HG02938 (cell line): ENCODE data around the gene CLCA2.

ENCODE experiments used
- ATAC-seq: cut with Tn5 transposase; IDR thresholded peaks from one replicate; pipeline ENCODE4 v1.9.1; 2021; ENCODE audit warnings: mild to moderate bottlenecking, moderate library complexity; ENCODE audit not compliant: unreplicated experiment

Gene CLCA2

GRCh38 chr1:86429122-86429725 is 5.3 kb downstream of the CLCA2 start:
- no peak for ATAC-seq

DNA sequence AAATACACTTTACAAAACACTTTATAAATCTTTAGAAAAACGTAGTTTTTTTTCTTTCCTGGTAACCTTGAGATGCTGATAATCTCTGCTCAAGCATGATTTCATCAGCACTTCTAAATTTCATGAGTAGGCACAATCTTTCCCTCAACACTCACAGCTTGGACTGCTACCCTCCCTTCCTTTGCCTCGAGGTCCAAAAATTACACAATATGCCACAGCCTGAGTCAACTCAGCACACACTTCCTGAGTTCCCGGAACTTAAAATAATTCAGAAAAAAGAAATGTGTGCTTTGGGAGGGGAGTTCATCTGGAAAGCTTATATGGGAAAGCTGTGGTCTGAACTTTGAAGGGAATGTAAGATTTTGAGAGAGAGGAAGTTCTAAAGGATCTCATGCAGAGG is 5.9 kb downstream of the CLCA2 start:
- ATAC-seq: no peak

DNA sequence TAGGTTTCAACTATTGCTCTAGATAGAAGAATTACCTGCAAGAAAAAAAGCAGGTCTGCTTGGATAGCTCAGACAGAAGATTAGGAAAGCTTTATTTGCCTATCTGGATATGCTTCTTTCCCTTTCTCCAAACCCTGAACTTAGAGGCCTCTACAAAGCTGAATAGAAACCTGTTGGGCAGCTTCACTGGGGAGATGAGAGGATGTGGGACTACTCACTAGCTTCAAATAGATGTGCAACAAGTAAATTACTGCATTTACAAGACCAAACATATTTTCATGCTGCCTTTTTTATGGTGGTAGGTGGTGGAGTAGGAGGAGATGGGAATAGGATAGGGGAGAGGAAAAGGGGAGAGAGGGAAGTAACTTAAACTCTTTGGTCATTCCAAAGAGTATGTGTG is 6.4 kb downstream of the CLCA2 start:
- no peak for ATAC-seq

DNA sequence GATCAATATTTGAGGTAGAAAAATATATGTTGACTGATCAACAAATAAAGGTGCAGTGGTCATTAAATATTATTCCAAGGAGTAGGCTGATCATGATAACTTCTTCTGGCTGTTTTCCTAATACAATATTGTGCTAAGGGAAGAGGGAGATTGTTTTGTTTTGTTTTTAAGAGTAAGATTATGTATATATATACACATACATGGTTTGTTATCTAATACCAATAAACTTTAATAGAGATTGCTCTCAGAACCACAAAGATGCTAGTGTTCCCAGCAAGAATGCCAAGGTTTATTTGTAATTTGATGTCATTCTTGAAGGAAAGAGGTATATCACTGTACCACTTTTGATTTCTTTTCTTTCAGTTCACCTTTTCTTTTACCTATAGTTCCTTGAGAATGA is 10.1 kb downstream of the CLCA2 start:
- no peak for ATAC-seq

DNA sequence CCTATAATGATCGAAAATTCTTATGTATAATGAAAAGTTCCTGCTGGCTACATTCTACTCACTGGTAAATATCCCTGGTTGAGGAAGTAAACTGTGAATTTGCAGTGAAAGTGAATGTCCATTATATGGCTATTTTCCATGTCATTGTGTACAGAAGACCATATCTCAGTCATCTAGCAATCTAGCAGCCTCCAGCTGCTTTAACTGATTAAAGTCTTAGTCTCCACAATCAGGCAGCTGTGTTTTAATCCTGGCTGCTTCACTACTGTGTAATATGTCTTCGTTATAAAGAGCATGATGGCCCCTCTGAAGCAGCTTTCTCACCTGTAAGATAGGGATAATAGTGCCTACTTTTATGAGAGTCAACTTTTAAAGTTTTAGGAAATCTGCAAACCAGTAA is 11.4 kb downstream of the CLCA2 start:
- ATAC-seq: no peak

DNA sequence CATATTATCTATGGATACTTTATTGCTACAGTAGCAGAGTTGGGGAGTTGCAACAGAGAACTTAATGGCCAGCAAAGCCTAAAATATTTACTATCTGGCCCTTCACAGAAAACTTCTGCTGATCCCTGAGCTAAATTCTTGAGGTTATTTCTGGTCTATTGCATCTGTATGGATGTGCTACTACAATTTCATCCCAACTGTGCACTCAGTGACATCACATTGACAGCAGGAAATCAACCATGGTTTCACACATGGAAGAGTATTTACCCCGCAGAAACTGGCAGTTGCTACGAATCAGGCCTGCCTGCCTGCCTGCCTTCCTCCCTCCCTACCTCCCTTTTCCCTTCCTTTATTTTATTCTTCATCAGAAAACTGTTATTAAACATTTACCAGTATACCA is 12.1 kb downstream of the CLCA2 start:
- no peak for ATAC-seq

DNA sequence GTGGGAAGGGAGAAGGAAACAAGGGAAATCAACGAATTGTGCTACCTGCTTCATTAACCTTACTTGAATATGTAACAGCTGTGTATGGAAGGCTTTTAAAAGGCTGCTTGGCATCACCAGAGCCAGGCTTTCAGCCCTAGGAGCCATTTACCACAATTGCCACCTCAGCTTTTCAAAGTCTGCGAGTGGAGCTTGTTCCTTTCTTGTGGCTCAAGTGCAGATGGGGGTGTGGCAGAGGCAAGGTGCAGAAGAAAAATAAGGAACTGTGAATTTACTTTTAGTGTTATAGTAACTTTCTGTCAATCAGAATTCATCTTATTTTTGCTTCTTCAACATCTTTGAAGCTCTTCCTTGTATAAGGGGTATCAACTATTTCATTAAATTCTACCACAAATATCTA is 17.6 kb downstream of the CLCA2 start:
- ATAC-seq: no peak

- no peak for ATAC-seq
Observed at GRCh38 chr1:86441997-86442396, 18.0 kb downstream of the CLCA2 start.

DNA sequence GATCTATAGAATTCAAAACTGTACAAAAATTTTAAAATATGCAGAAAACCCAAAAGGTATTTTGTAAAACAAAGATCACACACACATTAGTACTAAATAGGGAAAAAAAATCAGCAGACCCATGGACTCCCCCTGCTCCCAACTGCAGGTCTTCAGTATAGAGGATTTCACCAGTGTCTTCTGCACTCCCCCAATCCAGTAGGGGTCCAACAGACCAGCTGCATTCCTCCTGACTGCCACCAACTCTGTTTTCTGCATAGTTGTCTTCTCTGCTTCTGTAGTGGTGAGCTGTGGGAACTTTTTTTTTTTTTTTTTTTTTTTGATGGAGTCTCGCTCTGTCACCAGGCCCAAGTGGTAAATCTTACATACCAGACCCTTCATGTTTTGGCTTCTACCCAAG is 21.9 kb downstream of the CLCA2 start:
- no peak for ATAC-seq

DNA sequence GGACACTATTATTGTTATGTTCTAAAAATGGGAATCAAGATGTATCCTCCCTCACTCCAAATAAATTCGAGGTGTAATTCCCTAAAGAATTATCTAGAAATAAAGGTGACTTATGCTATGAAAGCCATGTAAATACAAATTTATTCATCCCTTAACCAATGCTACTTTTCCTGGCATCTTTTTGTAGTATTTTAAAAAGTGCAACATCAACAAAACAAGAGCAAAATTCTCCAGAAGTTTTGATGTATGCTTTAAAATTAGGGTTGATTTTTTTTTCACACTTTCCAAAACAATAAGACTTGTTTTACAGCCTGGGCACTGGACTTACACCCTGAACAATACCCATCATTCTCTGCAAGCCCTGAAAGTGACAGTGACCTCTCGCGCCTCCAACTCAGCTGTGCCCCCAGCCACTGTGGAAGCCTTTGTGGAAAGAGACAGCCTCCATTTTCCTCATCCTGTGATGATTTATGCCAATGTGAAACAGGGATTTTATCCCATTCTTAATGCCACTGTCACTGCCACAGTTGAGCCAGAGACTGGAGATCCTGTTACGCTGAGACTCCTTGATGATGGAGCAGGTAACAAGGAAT is 23.3 kb downstream of the CLCA2 start:
- no peak for ATAC-seq

DNA sequence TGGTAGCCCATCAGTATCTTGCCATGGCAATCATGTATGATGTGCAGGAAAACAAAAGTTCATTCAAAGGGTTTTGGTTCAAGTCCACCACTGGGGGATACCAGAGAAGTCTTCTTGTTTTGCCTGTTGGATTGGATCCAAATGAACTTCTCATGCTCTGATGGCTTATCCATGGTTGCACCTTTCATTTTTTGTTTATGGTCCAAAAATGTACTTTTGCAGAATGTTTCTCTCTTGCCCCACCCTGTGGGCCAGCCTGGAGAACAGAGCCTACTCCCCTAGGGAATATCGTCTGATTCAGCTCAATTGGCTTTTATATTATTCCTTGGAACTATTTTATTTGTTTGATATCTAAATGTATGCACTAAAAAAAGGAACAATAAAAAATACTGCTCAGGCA is 24.7 kb downstream of the CLCA2 start:
- ATAC-seq: no peak

DNA sequence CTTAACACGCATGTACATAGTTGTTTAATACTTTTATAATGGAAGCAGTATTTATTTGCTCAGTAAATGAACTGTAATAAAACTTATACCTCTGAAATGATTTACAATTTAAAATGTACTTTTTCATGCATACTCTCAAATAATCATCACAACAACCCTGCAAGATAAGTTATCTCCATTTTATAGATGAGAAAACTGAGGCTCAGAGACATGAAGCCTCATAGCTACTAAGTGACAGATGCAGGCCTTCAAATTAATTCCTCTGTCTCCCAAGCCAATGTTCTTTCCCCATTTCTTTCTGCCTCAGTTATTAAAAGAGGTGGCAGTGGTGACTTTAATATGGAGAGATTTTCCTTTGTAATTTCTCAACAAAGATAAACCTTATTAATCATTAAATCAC is 25.1 kb downstream of the CLCA2 start:
- ATAC-seq: no peak

DNA sequence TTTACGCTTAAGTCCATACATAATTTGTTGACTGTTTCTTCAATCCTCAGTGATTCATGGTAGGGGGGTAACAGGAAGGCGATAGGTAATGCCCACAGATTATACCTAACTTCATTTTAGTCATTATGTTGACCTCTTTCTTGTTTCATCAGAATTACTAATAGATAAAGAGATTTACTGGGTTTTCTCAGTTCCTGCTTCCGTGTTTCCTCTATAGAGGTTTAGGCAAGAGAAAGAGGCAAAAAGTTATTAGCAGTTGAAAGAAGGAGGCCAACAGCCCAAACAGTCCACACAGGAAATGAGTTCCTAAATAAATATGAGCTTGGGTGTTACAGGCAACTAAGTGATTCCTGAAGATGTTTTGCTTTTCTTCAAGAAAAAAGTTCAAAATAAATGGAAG is 26.9 kb downstream of the CLCA2 start:
- no peak for ATAC-seq

DNA sequence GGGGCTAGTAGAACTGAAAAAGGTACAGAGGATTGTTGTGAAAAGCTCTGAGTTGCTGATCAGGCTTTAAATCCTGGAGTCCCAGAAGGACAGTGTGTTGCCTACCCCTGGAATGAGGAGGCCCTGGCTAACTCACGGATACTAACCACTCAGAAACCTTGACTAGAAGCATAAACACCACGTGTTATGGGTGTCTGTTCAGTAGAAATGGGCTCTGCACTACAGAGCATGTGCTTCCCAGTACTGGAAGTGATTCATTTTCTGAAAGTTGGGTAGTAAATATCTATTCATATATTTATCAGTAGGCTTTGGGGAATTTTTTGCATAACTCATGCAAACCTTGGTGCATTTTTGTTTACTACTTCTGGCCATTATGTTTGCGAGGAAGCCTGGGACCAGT is 29.7 kb downstream of the CLCA2 start:
- ATAC-seq: no peak

- no peak for ATAC-seq
Observed at GRCh38 chr1:86455073-86455472, 31.1 kb downstream of the CLCA2 start.

DNA sequence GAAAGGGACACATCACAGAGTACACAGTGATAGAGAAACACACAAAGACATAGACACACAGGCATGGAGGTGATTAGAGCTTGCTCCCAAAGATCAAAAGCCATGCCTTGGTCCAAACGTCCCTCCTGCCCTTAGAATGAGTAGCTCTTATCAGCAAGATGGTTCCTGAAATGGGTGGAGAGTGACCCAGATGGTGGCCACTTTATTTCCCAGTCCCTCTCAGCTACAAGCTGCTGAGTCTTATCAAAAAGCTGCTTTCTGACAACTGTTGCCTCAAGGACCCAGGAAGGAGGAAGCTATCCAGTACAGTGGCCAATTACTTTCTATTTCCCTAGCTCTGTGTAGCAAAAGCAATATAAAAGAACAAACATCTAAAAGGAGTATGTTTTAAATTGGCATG is 37.0 kb downstream of the CLCA2 start:
- ATAC-seq: no peak

GRCh38 chr1:86461482-86461881 is 37.5 kb downstream of the CLCA2 start:
- ATAC-seq: no peak

DNA sequence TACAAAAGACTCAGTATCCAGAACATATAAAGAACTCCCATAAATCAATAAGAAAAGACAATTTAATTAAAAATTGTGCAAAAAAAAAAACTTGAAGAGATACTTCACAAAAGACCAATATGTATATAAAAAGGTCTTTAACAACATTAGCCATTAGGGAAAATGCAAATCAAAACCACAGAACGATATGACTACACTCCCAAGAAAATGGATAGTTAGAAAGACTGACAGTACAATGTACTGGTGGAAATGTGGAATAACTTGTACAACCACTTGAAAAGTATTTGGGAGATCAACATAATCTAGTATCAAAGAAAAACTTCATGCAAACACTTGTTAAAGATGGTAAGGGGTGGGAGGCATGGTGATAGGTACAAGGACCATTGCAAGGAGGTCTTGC is 40.8 kb downstream of the CLCA2 start:
- ATAC-seq: no peak

- ATAC-seq: no peak
Observed at GRCh38 chr1:86466109-86466844, 42.3 kb downstream of the CLCA2 start.

- ATAC-seq: no peak
Observed at GRCh38 chr1:86466986-86467385, 43.0 kb downstream of the CLCA2 start.

DNA sequence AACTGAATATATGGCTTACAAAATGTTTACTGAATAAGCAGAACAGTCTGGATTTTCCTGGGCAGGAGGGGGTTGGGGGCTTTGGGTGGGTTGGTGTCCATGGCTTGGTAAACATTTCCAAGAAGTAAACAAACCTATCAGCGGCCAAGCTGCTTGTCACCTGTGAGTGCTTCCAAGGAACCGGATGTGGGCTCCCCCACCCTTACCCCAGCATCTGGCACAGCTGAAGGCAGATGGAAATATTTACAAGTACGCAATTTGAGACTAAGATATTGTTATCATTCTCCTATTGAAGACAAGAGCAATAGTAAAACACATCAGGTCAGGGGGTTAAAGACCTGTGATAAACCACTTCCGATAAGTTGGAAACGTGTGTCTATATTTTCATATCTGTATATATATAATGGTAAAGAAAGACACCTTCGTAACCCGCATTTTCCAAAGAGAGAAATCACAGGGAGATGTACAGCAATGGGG is 44.6 kb downstream of the CLCA2 start, which contains the start of gene CLCA1:
CLCA1 (plus strand) TSS at position 427 of the 477 bp plus-strand sequence; CDS start at position 472, 45 bp downstream.
- no peak for ATAC-seq

DNA sequence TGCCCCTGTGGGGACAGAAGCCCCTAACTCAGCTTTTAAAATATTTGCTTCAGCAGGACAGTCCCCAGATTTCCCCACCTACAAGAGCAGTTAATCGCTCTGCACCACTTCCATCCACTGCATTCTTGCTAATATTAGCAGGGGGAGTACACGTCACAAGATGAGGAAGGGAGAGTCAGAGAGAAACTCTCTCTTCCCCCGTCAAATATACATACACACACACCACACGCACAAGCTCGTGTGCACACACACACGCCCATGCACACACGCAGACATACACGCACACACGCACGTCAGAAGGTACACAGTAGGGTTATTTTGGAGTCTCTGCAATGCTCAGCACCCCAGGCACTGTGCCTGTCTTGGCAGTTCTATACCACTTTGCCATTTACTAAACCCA is 46.9 kb downstream of the CLCA2 start:
- peak; percentile 43 for ATAC-seq
